ENCODE measurements around the gene CRACR2B. TPM values are rescaled to one million over a fixed set of nuclear protein-coding genes. Genes with fewer than 3 reads are reported as not detected.

The CRACR2B gene
- total RNA-seq = 8.7 TPM

DNA sequence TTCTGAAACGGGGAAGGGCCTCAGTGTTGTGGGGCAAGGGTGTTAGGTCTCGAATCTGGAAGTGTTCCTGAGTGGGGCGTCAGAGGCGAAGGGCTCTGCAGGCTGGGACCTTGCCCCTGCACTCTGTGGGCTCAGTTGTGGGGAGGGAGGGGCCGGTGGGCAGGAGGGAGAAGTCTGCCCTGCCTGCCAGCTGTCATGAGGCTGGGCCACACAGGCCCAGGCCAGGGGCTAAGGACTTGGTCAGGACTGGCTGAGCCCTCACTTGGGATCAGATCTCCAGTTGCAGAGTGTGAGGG is at the start of gene CRACR2B:
CRACR2B (plus strand) TSS at position 23 of the 296 bp plus-strand sequence. CDS start 689 bp downstream, outside the sequence.
- DNase-seq (ENCODE audit: low spot score) = no peak
- no peak for ATAC-seq
- intact Hi-C loops (cut with DNase I) = no loop called here

- intact Hi-C loops (cut with DNase I) = no loop called here
- ATAC-seq (no peak), DNase-seq (ENCODE audit: low spot score) (no peak)
These were observed 48.5 kb upstream of the CRACR2B start for GRCh38 chr11:778976-779954.

- intact Hi-C loops (cut with DNase I) = no loop called here
- ATAC-seq (no peak), DNase-seq (ENCODE audit: low spot score) (no peak)
These were observed 47.7 kb upstream of the CRACR2B start for GRCh38 chr11:779955-780532.

- no peak for DNase-seq (ENCODE audit: low spot score)
- intact Hi-C loops (cut with DNase I) = no loop called here
These were observed 45.2 kb upstream of the CRACR2B start for GRCh38 chr11:782264-783174.

DNA sequence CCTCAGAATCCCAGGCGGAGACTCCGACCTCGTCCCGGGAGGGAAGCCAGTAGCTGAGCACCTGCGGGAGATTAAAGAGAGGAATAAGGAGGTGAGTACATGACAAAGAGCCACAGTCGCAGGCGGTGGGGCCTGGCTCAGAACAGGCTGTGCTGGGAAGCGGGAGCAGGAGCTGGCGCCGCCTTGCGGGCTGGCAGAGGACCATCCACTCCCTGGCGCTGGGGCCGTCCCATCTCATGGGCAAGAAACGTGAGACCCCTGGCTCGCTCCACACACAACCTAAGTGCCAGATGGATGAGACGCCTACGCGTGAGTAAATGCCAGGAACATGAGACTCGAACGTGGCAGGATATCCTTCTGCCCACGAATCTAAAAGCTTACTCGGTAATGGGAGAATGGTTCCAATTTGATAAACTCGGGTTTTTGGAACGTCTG is 44.1 kb upstream of the CRACR2B start:
- DNase-seq (ENCODE audit: low spot score) (peak; percentile 83), ATAC-seq (peak; percentile 77)
- intact Hi-C loops (cut with DNase I) = no loop called here

More at GRCh38 chr11:782264-783174, 45.2 kb upstream of the CRACR2B start:
- no peak for ATAC-seq

GRCh38 chr11:786235-787083 is 41.3 kb upstream of the CRACR2B start:
- intact Hi-C loops (cut with DNase I) = no loop called here
- ATAC-seq (no peak), DNase-seq (ENCODE audit: low spot score) (no peak)

DNA sequence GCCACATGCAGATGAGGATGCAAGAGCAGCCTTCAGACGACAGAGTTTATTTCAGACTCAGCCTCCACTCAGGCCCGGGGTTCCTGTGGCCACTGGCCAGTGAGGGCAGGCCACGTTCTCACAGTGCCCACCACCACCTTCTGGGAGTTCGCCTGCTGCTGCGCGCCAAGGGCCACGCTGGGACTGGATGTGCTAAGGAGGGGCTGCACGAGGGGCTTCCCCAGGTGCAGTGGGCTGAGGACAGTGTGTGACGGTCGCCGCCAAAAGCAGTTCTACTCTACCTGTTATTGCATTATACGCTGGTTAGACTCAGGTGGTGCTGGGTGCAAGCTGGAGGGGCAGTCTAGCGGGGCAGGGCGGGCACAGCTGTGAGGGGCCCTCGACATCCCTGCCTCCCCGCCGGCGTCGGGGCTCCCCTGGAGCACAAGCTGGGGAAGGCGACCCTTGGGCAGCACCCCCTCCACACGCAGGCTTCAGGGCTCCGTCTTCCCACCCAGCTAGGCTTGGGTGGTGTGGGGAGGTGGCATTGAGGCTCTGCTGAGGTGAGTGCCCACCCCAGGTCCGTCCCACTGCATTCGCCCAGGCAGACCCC is 40.5 kb upstream of the CRACR2B start:
- no peak for ATAC-seq
- intact Hi-C loops (cut with DNase I) = no loop called here
- DNase-seq (ENCODE audit: low spot score) = no peak

- intact Hi-C loops (cut with DNase I) = no loop called here
- no peak for DNase-seq (ENCODE audit: low spot score)
- ATAC-seq = no peak
These were observed 39.6 kb upstream of the CRACR2B start for GRCh38 chr11:788009-788640.

DNA sequence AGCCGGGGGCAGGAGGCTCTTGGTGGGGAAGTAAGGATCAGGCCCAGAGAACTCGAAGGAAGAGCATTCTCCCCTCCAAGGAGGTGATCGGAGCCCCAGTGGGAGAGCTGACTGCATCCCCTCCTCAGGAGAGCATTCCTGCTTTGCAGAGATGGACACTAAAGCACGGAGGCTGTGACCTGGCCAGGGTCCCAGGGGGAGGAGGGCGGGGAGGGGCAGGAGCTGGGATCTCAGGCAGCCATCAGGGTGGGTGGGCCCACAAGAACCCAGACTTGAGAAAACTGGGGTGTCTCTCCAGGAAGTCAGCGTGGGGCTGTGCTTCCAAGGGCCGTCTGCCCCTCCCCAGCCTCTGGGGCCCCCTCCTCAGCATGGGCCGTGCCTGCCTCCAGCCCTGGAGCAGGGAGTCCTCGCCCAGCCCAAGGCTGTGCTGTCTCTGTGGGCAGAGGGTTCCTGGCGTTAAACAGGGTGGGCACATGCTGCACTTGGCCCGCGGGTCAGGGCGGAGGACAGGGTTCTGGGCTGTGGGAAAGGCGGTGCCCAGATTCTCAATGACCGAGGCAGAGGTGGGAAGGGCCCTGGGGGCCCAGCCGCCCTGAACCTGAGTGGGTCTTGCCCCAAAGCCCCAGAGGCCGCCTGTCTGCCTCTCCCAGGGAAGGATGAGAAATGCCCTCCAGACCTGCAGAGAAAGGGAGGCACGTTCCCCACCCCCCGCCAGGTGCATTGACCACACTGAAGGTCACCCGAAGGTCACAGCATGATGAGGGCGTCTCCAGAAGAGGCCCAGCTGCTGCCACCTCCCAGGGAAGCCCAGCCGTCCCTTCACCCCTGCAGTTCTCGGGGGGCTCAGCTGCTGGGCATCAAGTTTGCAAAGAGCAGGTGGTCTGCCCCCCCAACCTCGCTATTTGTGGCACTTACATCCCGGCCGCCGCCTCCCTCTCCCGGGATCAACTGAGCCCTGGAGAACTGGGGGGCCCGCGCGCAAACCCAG is 38.5 kb upstream of the CRACR2B start:
- no peak for DNase-seq (ENCODE audit: low spot score)
- intact Hi-C loops (cut with DNase I) = no loop called here
- ATAC-seq = no peak

GRCh38 chr11:789943-790342 is 37.8 kb upstream of the CRACR2B start, which contains the start of gene CEND1:
CEND1 (minus strand) TSS chr11:790090; CDS start chr11:788576, 1,514 bp downstream.
- no peak for ATAC-seq
- intact Hi-C loops (cut with DNase I) = loop anchor here (10.0 kb wide), 1 partner anchor 125 kb away; no protein-coding TSS in a partner anchor

GRCh38 chr11:790721-791564 is 36.8 kb upstream of the CRACR2B start:
- DNase-seq (ENCODE audit: low spot score) (no peak), ATAC-seq (peak; percentile 1)
- intact Hi-C loops (cut with DNase I) = loop anchor here (10.0 kb wide), 1 partner anchor 126 kb away; no protein-coding TSS in a partner anchor

More at GRCh38 chr11:789943-790342, 37.8 kb upstream of the CRACR2B start, which contains the start of gene CEND1:
- DNase-seq (ENCODE audit: low spot score) = no peak

DNA sequence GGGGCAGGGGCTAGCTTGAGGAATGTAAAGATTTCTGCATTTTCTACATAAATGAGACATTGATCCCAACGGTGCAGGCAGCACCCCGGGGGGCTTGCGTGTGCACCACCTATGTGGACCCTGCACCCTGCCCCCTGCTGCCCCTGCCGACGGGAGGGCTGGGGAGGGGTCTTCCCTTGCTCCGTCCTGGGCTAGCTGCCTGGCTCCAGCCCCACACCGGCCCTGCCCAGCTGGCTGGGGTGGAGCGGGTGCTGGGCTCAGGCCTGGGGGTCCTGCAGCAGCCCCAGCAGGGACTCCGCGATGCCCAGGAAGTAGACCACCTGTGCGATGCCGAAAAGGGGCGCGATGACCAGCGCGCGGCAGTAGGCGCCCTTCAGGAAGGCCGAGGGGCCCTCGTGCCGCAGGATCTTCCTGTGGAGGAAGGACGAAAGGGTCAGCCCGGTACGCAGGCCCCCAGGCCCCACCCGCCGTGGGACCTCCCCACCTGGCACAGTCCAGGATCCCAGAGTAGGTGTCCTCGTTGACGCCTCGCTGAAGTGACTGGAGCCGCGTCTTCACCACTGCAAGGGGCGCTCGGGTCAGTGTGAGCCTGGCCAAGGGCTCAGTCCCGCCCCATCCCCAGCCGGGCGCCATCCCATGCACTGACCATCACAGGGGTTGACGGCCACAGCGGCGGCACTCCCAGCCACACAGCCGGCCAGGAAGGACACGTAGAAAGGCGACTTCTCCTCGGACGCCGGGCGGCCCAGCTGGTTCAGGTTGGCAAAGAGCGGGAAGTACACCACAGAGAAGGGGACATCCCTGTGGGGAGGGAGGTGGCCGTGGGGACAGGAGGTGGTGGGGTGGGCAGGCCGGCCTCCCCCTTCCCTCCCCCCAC is 35.8 kb upstream of the CRACR2B start:
- ATAC-seq = no peak
- DNase-seq (ENCODE audit: low spot score) = no peak
- intact Hi-C loops (cut with DNase I) = loop anchor here (10.0 kb wide), 1 partner anchor 127 kb away; no protein-coding TSS in a partner anchor

GRCh38 chr11:792535-792821 is 35.2 kb upstream of the CRACR2B start:
- intact Hi-C loops (cut with DNase I) = loop anchor here (10.0 kb wide), 1 partner anchor 128 kb away; no protein-coding TSS in a partner anchor
- DNase-seq (ENCODE audit: low spot score) (no peak), ATAC-seq (no peak)

GRCh38 chr11:792873-793272 is 34.8 kb upstream of the CRACR2B start:
- intact Hi-C loops (cut with DNase I) = loop anchor here (10.0 kb wide), 1 partner anchor 128 kb away; no protein-coding TSS in a partner anchor
- DNase-seq (ENCODE audit: low spot score) = no peak
- ATAC-seq = no peak

All from sciatic nerve (tissue), 2 donors.